ENCODE data around the gene RLF. TPM values are rescaled to one million over a fixed set of nuclear protein-coding genes. Genes with fewer than 3 reads are reported as not detected.
A peak's percentile ranks its signal among the peaks of the same experiment; 100 is the strongest.

The RLF gene
- total and polyA plus RNA-seq, 2 donors (not counting 1 experiment from before 2014, with no cell fraction given), result 7.8 to 21.9 TPM

- Histone ChIP-seq H3K79me2 (ENCODE audit: control insufficient read depth, insufficient read depth, low read length) (peaks cover 36% of the 10 kb centered on the region), H4K20me1 (ENCODE audit: control insufficient read depth, insufficient read depth, low read length, poor library complexity, severe bottlenecking) (no peaks in the 10 kb centered on the region), H3K27ac (ENCODE audit: low read length in 2 of 2) (no peak overlapping the region), H3K4me1 (ENCODE audit: control insufficient read depth in 2 of 2, insufficient read depth in 2 of 2, low read length in 2 of 2) (no peaks in the 10 kb centered on the region), H2AFZ (ENCODE audit: insufficient read depth, low read depth, low read length, poor library complexity, severe bottlenecking) (no peak overlapping the region), H3K4me2 (replicated peaks; ENCODE audit: low read depth, low read length, poor library complexity, severe bottlenecking) (no peak overlapping the region), H3K4me3 (ENCODE audit: control extremely low read depth in 1 of 5, extremely low read depth in 1 of 5, insufficient read depth in 1 of 5, low read depth in 2 of 5, low read length in 4 of 5) (no peak overlapping the region), H3K9ac (ENCODE audit: low read length) (no peak overlapping the region), H3K9me3 (ENCODE audit: control extremely low read depth in 1 of 3, control insufficient read depth in 2 of 3, insufficient read depth in 1 of 3, low read length in 2 of 3) (no peaks in the 10 kb centered on the region), H3K36me3 (replicated peaks in 1 of 2; ENCODE audit: control extremely low read depth in 1 of 2, control insufficient read depth in 1 of 2, extremely low read depth in 1 of 2, insufficient read depth in 2 of 2, low read length in 1 of 2) (peaks cover 9 to 28% of the 10 kb centered on the region in 2 experiments), H3K27me3 (replicated peaks in 1 of 4; ENCODE audit: control extremely low read depth in 1 of 4, control insufficient read depth in 3 of 4, insufficient read depth in 4 of 4, low read length in 3 of 4) (no peaks in the 10 kb centered on the region)
- ChIA-PET CTCF (interaction anchor here (0.5 to 2.3 kb wide), 12 partner anchors 10 to 141 kb away, joined by 3 to 11 read pairs (median 4); no protein-coding TSS in a partner anchor), POLR2A (interaction anchor here (0.7 kb wide), 1 partner anchor 141 kb away, joined by 6 read pairs; no protein-coding TSS in a partner anchor)
- Mint-ChIP-seq H3K27me3 (no peaks in the 10 kb centered on the region), H3K27ac (no peak overlapping the region), H3K4me3 (no peak overlapping the region), H3K9me3 (ENCODE audit: insufficient read depth) (no peaks in the 10 kb centered on the region), H3K4me1 (no peaks in the 10 kb centered on the region)
- DNase-seq (peak; percentile 25), ATAC-seq (ENCODE audit: low read depth) (no peak)
- intact Hi-C loops (cut with micrococcal nuclease), result loop anchor here (1.0 kb wide), 1 partner anchor 44 kb away; no protein-coding TSS in a partner anchor
- peak; percentile 54 for TF ChIP-seq CTCF (IDR thresholded peaks at IDR 0.05)
- no peak for TF ChIP-seq EZH2 (IDR thresholded peaks at IDR 0.05; ENCODE audit: borderline replicate concordance, insufficient read depth, low read depth, low read length, poor library complexity, severe bottlenecking)
- WGBS (ENCODE audit: insufficient coverage), result no CpG with 5 or more reads among the region's 1 CpG
Measured at GRCh38 chr1:40197656-40198055, 36.5 kb downstream of the RLF start.

GRCh38 chr1:40199126-40199525, 37.9 kb downstream of the RLF start:
- no peaks in the 10 kb centered on the region for H3K9me3 Mint-ChIP-seq (ENCODE audit: insufficient read depth)
- no peak for TF ChIP-seq EZH2 (IDR thresholded peaks at IDR 0.05; ENCODE audit: borderline replicate concordance, insufficient read depth, low read depth, low read length, poor library complexity, severe bottlenecking)
- no peak for TF ChIP-seq CTCF (IDR thresholded peaks at IDR 0.05)
- no peak overlapping the region for H3K4me3 Mint-ChIP-seq
- peaks cover under 1% of the 10 kb centered on the region for H4K20me1 ChIP-seq (ENCODE audit: control insufficient read depth, insufficient read depth, low read length, poor library complexity, severe bottlenecking)
- H3K4me3 ChIP-seq (ENCODE audit: control extremely low read depth in 1 of 5, extremely low read depth in 1 of 5, insufficient read depth in 1 of 5, low read depth in 2 of 5, low read length in 4 of 5), result no peak overlapping the region
- peaks cover 2 to 25% of the 10 kb centered on the region in 2 experiments for H3K36me3 ChIP-seq (replicated peaks in 1 of 2; ENCODE audit: control extremely low read depth in 1 of 2, control insufficient read depth in 1 of 2, extremely low read depth in 1 of 2, insufficient read depth in 2 of 2, low read length in 1 of 2)
- H3K9me3 ChIP-seq (ENCODE audit: control extremely low read depth in 1 of 3, control insufficient read depth in 2 of 3, insufficient read depth in 1 of 3, low read length in 2 of 3), result no peaks in the 10 kb centered on the region
- H3K27ac Mint-ChIP-seq, result no peak overlapping the region
- H3K4me1 ChIP-seq (ENCODE audit: control insufficient read depth in 2 of 2, insufficient read depth in 2 of 2, low read length in 2 of 2), result no peaks in the 10 kb centered on the region
- no peaks in the 10 kb centered on the region for H3K27me3 Mint-ChIP-seq
- WGBS (ENCODE audit: insufficient coverage), result 100% methylated on average over 1 of the region's 3 CpGs
- H3K27me3 ChIP-seq (replicated peaks in 1 of 4; ENCODE audit: control extremely low read depth in 1 of 4, control insufficient read depth in 3 of 4, insufficient read depth in 4 of 4, low read length in 3 of 4), result no peaks in the 10 kb centered on the region
- H3K9ac ChIP-seq (ENCODE audit: low read length), result no peak overlapping the region
- ATAC-seq (ENCODE audit: low read depth) (no peak), DNase-seq (no peak)
- no peak overlapping the region for H2AFZ ChIP-seq (ENCODE audit: insufficient read depth, low read depth, low read length, poor library complexity, severe bottlenecking)
- H3K27ac ChIP-seq (ENCODE audit: low read length in 2 of 2), result no peak overlapping the region
- peaks cover 39% of the 10 kb centered on the region for H3K79me2 ChIP-seq (ENCODE audit: control insufficient read depth, insufficient read depth, low read length)
- H3K4me1 Mint-ChIP-seq, result peaks cover 3% of the 10 kb centered on the region
- intact Hi-C loops (cut with micrococcal nuclease), result no loop called here
- CTCF ChIA-PET, result interaction anchor here (2.1 to 2.3 kb wide), 3 partner anchors 46 to 139 kb away, joined by 5 to 7 read pairs (median 7); no protein-coding TSS in a partner anchor
- POLR2A ChIA-PET, result no interaction called here
- no peak overlapping the region for H3K4me2 ChIP-seq (replicated peaks; ENCODE audit: low read depth, low read length, poor library complexity, severe bottlenecking)

All from B cell (primary cell).